Left renal cortex interstitium (tissue), 4 donors: Measurements from ENCODE around the gene RGS4. TPM values are rescaled to one million over a fixed set of nuclear protein-coding genes. Genes with fewer than 3 reads are reported as not detected.

ENCODE experiments used
- DNase-seq, 4 donors: peaks; one replicate each; pipeline ENCODE4 v3.0.0-alpha.2; 2013; ENCODE audit warnings: low read depth in 4 of 4, low spot score in 2 of 4, missing footprints in 1 of 4
- polyA plus RNA-seq, 4 donors: library from polyadenylated mRNA; unstranded; fragments of 120-200 nt; gene quantifications; one replicate each; pipeline ENCODE4 v1.2.1, GENCODE V29; 2013; ENCODE audit not compliant: insufficient read length in 4 of 4

RGS4 gene
- polyA plus RNA-seq: 10 to 100 TPM in 3 of 4 donors, 1 to 10 TPM in 1; 8.2 to 13.2 (median 11.9) TPM

GRCh38 chr1:163069142-163069541 lies at the start of gene RGS4:
TSS of gene RGS4 (plus strand) at chr1:163069361. CDS start at chr1:163069485, 124 bp downstream.
- DNase-seq: no peak

- DNase-seq: no peak
These were observed 47.0 kb upstream of the RGS4 start for GRCh38 chr1:163022129-163022528.

GRCh38 chr1:163027610-163028009 lies 41.6 kb upstream of the RGS4 start:
- no peak for DNase-seq

GRCh38 chr1:163029901-163030300 lies 39.3 kb upstream of the RGS4 start:
- no peak for DNase-seq

GRCh38 chr1:163035446-163036249 lies 33.5 kb upstream of the RGS4 start:
- no peak for DNase-seq

- no peak for DNase-seq
These were observed 32.5 kb upstream of the RGS4 start for GRCh38 chr1:163036671-163037070.

- DNase-seq: no peak
These were observed 30.0 kb upstream of the RGS4 start for GRCh38 chr1:163038928-163039706.

GRCh38 chr1:163039707-163040093 lies 29.5 kb upstream of the RGS4 start:
- no peak for DNase-seq

- no peak for DNase-seq
These were observed 23.1 kb upstream of the RGS4 start for GRCh38 chr1:163046071-163046470.

GRCh38 chr1:163047951-163048659 lies 21.1 kb upstream of the RGS4 start:
- DNase-seq: no peak

- DNase-seq: no peak
These were observed 20.3 kb upstream of the RGS4 start for GRCh38 chr1:163048869-163049268.

- DNase-seq: no peak
These were observed 19.9 kb upstream of the RGS4 start for GRCh38 chr1:163049296-163049695.

- no peak for DNase-seq
These were observed 18.7 kb upstream of the RGS4 start for GRCh38 chr1:163050496-163050895.

GRCh38 chr1:163054181-163054591 lies 15.0 kb upstream of the RGS4 start:
- DNase-seq: no peak

- DNase-seq: no peak
These were observed 14.2 kb upstream of the RGS4 start for GRCh38 chr1:163055005-163055404.

- no peak for DNase-seq
These were observed 13.6 kb upstream of the RGS4 start for GRCh38 chr1:163055531-163055930.

GRCh38 chr1:163056831-163057230 lies 12.3 kb upstream of the RGS4 start:
- no peak for DNase-seq

- no peak for DNase-seq
These were observed 8.7 kb upstream of the RGS4 start for GRCh38 chr1:163060343-163061007.

- DNase-seq: no peak
These were observed 6.0 kb upstream of the RGS4 start for GRCh38 chr1:163063143-163063542.

GRCh38 chr1:163063610-163064009 lies 5.6 kb upstream of the RGS4 start:
- DNase-seq: no peak

- no peak for DNase-seq
These were observed 3.0 kb upstream of the RGS4 start for GRCh38 chr1:163066168-163066567.
